Fibroblast of peridontal ligament (primary cell): ENCODE measurements around the gene LSM7.
A peak's percentile ranks its signal among the peaks of the same experiment; 100 is the strongest.

Source experiments
- DNase-seq: peaks from one replicate; pipeline ENCODE4 v3.0.0-alpha.2; 2010; ENCODE audit errors: extremely low read depth

LSM7 gene

DNA sequence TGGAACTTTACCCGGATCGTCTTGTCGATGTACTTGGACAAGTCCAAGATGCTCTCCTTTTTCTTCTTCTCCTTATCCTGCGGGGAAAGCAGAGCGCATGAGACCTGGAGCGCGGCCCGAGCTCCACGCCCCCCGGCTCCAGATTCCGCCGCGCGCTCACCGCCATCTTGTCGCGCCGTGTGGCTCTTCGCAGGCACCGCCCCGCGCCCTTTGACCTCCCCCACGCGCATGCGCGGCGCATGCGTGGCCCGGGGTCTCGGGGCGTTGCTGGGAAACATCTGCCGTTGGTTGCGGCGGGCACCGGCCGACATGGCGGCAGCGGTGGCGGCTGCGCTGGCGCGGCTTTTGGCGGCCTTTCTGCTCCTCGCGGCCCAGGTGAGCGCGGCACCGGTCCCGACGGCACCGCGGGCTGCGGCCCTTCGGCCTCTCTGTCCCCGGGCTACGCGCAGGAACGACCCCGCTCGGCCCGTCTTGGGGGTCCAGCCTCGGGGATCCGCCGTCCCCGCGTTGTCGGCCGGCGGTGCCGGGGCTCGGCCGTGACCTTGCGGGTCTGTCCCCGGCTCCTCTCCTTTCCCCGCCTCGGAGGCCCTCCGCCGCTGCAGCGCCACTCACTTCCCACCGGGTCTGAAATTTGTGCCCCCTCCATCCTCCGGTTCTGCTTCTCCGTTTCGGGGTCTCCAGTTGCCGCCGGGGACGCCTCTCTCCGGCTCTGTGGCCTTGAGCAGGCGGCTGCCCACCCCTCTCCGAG is at the start of gene LSM7, which contains the start of gene SPPL2B:
LSM7 (minus strand) TSS at position 186 of the 748 bp plus-strand sequence; CDS start at position 166, 20 bp downstream.
SPPL2B (plus strand) TSS at position 284 of the 748 bp plus-strand sequence; CDS start at position 310, 26 bp downstream.
- peak; percentile 78 for DNase-seq

DNA sequence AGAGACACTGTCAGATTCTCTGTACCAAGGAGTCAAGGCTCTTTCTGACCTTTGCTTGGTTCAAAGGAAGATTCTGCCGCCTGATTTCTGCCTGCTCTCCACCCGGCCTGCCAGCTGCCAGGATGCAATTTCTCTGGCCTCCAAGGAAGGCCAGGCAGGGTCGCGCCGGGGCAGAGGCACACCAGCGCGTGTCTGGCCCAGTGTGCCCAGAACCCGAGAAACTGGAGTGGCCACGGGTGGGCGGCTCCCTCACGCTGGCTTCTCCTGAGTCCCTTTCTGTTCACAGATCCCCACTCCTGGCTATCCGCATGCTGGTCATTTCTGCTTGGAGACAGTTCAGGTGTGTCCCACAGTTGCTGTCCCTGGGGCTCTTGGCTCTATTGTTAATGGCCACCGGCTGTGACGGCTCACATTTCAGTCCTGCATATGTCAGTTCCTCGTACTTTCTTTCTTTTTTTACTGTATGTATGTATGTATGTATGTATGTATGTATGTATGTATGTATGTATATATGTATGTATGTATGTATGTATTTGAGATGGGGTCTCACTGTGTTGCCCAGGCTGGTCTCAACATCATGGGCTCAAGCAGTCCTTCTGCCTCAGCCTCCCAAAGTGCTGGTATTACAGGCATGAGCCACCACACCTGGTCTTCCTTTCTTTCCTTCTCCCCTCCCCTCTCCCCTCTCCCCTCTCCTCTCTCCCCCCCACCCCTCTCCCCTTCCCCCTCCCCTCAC is 48.6 kb upstream of the LSM7 start:
- no peak for DNase-seq

DNA sequence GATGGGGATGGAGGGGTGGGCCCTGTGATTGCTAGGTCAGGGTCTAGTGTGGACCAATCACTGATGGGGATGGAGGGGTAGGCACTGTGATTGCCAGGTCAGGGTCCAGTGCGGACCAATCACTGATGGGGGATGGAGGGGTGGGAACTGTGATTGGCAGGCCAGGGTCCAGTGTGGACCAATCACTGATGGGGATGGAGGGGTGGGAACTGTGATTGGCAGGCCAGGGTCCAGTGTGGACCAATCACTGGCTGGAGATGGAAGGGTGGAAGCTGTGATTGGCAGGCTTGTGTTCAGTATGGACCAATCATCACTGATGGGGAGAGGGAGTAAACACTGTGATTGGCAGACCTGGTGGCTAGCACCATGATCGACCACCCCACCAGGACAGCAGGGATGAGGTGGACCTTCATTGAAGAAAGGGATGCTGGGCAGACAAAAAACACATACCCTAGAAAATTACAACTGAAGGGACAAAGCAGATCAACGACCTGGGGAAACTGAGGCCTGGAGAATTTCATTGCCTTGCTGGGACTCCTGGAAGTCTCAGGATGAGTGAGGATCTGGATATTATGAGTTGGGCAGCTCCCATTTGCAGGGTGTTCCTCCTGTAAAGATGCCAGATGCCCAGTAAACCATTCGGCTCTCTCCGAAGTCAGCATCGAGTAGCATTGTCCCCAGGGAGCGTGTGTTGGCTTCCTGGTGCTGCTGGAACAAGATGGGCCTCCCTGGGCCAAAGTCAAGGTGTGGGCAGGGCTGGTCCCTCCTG is 47.2 kb upstream of the LSM7 start:
- no peak for DNase-seq

DNA sequence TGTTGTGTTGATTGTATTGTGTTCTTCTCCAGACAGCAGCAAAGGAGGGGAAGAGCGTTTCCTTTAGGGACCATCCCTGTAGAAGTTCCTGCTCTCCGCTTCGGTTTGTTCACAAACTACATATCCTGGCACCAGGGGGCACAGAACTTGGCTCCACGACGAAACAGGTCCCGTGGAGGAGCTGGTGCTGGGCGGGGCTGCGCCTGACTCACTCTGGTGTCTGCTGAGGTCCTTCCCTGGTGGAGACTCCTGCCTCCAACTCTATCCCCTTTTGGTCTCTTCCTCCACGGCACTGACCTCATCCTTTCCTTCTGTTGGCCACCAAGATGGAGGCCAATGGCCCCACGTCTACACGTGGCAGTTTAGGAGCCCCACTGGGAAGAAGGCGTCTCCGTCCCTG is 46.4 kb upstream of the LSM7 start:
- no peak for DNase-seq

DNA sequence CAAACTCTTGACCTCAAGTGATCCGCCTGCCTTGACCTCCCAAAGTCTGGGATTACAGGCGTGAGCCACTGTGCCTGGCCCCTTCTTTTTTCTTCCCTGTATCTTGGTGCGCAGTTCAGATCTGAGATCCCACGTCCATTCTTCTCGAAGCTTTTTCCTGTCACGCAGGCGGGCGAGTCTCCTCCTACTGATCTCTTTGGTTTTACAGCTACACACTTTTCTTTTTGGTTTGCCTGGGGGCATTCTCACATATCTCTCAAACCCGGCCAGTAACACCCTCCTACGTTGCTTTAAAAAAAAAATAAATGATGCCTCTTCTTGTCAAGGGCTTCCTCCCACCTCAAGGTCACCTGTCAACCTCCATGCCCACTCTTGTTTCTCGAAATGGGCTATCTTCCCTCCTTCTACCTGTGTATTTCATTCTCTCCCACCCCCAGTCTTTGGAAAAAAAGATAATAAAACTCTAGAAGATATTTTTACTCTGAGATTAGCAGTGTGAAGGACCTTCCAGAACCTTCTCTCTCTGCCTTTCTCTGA is 43.8 kb upstream of the LSM7 start:
- no peak for DNase-seq

DNA sequence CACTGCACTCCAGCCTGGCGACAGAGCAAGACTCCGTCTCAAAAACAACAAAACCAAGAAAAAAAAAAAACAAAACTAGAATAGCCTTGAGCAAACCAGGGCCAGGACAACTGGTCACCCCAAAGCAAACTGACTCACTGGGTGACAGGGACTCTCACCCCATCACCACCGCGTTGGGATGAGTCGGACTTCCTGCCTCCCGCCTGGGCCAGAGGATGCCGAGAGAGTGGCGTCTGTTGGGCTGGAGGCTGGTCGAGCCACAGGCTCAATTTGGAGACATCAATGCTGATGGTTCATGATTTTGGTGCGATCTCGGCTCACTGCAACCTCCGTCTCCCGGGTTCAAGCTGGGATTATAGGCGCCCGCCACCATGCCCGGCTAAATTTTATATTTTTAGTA is 43.3 kb upstream of the LSM7 start:
- no peak for DNase-seq

DNA sequence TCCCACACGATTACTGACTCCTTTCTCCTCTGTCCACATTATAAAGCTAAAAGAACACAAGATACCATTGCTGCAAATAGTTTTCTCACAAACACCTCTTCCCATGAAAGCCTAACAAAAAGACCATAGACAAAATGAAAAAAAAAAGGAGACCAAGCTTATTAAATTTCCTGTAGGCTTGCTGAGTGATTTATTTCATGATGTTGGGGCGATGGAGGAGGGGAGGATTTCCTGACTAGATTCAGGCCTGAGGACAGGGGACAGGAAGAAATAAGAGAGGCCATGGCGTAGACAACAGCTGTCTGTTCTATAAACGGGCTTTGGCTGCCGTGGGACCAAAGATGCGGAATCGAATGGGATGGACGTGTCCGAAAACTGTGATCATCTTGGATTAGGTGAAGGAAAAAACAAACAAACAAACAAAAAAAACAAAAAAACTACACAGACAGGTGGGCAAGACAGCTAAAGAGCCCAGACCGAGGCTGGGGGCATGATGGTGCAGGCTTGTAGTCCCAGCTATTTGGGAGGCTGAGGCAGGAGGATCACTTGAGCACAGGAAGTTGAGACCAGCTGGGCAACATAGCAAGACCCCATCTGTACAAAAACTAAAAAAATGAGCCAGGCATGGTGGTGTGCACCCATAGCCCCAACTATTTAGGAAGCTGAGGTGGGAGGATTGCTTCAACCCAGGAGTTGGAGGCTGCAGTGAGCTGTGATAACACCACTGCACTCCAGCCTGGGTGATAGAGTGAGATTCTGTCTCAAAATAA is 37.0 kb upstream of the LSM7 start:
- DNase-seq, result no peak

DNA sequence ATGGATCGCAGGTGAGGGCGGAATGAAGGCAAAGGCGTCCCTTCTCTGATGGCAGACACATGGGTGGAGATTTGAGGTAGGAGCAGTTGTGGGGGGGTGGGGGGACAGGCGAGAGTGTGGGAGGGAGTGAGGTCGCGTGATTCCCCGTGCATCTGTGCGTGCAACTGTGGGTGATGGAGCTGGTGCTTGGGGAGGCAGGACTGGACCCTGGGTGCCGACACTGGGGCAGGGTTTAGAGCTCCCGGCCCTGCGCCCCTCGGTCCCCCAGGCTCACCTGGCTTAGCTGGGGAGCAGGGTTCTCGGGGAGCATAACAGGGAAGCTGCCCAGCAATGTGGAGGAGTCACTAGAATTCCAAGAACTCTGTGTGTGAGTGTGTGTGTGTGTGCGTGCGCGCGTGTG is 35.0 kb upstream of the LSM7 start:
- no peak for DNase-seq

DNA sequence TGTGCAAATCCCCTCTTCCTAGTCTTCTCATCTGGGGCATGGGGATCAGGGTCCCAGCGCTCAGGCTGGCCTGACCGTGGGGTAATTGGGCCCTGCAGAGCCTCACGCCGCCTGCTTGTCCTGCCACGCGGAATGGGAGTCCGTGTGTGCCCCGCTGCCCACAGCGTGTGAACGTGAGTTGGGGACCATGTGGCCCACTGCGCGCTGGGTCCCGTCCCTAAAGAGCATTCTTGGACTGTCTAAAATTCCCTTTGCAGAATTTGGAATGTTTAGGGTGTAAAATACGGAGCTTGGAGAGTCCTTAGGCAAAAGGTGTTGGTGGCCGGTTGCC is 34.5 kb upstream of the LSM7 start:
- no peak for DNase-seq

DNA sequence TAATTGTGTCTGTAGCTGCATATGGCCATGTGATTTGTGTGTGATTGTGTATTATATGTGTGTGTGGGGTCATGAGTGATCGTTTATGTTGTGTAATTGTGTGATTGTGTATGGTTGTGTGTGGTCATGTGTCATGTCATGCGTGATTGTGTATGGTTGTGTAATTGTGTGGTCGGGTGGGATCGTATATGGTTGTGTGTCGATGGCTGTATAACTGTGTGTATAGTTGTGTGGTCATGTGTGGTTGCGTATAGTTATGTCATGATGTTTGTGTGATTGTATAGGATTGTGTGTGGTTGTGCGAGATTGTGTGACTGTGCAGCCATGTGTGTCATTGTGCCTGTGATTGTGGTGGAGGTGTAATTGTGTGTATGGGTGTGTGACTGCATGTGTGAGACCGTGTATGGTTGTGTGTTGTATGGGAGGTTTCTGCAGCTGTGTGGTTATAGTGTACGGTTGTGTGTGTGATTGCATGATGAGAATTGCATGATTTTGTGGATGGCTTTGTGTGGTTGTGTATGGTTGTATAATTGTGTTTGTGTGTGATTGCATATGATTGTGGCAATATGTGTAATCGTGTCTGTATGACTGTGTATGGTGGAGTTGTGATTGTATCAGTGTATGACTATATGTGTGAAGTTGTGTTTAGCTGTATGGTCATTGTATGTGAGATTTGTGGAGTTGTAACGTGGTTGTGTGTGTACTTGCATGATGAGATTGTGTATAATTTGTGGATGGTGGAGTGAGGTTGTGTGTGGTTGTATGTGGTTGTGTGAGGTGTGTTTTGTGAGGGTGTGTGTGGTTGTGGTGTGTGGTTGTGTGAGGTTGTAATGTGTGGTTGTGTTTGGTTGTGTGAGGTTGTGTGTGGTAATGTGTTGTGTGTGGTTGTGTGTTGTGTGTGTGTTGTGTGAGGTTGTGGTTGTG is 33.9 kb upstream of the LSM7 start:
- no peak for DNase-seq

DNA sequence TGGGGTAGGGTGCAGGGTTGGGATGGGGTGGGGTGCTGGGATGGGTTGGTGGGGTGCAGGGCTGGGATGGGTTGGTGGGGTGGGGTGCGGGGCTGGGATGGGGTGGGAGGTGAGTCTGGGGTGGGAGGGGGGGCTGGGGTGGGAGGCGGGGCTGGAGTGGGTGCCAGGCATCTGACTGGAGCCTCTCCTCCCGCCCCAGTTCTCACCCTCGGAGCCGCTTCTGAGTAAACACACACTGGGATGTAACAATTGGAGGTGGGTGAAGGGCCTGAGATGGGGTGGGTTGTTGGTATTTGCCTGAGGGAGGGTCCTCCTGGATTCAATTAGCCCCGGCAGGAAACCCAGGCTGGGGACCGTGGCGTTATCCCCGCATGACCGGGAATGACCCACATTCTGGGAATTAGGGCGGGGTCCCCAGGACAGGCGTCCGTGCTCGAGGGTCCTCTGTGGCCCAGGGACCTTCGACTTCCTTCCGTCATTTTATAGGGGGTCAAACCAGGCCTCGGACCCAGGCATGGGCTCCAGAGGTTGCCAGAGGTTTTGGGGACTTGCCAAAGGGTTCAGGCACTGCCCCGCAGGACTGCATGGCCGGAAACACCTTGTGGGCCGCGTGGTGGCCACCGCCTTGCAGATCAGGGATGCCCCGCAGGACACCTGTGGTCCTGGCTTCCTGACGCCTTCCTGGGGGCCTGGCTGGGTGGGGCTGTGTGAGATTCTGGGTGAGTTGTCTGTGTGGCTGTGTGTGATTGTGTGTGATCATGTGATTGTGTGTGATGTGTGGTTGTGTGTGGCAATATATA is 33.1 kb upstream of the LSM7 start:
- DNase-seq, result no peak

DNA sequence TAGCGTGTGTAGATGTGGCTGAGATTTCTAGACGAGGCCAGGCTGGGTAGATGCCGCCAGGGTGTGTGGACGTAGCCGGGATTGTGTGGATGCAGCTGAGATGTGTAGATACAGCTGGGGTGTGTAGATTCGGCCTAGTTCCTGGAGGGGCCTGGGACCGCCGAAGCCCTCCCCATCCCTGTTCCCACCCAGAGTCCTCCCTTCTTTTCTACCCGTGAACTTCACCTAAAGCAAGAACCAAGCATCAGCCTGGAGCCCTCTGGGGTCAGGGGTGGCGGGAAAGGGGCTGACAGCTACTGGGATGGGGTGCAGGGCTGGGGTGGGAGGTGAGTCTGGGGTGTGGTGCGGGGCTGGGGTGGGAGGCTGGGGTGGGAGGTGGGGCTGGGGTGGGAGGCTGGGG is 32.4 kb upstream of the LSM7 start:
- DNase-seq, result no peak

DNA sequence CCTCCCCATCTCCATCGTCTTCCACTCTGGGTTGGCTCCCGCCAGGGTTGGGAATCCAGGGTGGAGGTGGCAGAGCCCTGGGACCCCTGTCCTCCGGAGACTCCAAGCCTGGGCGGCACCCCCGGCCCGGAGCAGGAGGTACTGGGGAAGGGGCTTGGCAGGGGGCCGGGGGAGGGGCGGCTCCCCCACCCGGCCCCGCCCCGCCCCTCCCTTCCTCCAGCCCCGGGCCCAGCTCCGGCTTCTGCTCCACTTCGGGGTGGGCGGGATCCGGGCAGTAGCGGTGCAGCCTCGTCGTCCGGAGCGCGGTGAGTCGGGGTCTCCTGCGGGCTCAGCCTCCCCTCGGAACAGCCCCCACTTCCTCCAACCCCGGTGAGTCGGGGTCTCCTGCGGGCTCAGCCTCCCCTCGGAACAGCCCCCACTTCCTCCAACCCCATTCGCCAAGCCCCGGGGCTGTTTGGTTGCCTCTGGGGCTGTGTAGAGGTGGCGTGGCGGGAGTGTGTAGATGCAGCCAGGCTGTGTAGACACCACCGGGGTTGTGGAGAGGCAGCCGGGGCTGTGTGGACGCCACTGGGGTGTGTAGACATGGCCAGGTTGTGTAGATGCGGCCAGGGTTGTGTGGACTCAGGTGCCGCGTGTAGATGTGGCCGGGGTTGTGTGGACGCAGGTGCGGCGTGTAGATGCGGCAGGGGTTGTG is 31.8 kb upstream of the LSM7 start, which contains the start of gene TMPRSS9:
TMPRSS9 (plus strand) TSS at position 274 of the 694 bp plus-strand sequence. CDS start 29,521 bp downstream, outside the sequence.
- DNase-seq, result no peak

DNA sequence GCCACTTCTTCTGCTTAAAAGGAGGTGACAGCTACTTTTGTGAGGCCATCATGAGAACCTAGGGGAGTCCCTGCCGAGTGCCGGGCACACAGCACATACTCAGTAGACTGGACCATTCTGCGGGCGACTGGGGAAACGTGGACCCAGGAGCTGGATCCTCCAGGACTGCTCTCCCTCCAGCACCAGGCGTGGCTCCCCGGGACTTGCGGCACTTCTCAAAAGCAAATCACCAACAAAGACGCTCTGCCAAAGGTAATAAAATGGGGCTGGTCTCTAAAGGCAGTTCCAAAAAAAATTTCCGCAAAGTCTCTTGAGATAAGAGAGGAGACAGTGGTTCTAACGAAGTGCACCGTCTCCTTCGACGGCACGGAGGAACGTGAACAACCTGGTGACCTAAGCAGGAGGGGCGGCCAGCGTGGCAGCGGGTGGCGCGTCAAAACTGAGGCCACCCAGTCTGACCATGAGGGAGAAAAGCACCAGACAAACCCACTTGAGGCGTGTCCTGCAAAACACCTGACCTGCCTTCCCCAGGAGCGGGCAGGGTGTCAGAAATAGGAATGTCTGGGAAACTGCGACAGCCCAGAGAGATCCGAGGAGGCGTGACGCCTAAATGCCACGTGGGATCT is 30.3 kb upstream of the LSM7 start:
- DNase-seq, result no peak

DNA sequence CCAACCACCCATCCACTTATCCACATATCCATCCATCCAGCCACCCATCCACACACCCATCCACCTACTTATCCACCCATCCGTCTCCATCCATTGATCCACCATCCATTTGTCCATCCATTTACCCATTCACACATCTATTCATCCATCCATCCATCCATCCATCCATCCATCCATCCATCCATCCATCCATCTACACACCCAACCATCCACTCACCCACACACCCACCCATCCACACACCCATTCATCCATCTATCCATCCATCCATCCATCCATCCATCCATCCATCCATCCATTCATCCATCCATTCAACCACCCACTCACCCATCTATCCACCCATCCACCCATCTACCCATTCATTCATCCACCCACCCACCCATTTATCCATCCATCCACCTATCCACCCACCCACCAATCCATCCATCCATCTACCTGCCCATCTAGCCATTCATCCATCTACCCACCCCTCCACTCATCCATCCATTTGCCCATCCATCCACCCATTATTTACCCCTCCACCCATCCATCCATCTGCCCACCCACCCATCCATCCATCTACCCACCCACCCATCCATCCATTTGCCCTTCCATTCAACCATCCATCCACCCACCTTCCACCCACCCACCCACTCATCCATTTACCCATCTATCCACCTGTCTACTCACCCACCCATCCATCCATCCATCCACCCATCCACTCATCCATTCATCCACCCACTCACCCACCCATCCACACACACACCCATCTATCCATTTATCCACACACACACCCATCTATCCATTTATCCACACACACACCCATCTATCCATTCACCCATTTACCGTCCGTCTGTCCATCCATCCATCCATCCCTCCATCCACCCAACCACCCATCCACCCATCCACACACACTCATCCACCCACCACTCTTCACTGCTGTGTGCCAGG is 29.2 kb upstream of the LSM7 start:
- no peak for DNase-seq

DNA sequence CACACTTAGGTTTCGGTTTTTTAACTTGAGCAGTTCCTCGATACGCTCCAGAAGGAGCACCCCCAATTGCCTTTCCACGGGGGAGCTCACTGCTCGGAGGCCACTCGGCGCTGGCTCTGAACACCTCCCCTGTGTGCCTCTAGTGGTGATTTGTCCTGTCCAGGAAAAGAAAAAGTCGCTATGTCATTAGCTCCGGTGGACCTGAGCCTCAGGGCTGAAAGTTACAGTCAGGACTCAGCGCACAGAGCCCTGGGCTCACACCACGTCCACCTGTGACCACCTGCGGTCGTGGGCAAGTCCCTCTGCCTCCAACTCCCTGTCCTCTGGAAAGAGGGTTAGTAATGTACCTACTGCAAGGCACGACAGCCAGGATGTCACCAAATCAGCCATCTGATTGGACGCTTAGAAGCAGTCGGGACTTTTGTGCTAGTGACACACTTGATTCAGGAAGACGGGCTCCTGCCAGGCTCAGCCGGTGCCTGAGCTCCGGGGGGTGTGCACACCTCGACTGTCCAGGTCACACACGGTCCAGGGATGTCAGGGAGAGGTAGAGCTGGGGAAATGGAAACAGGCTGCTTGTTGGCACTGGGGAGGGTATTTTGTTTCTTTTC is 27.8 kb upstream of the LSM7 start:
- no peak for DNase-seq
